Measurements from ENCODE around the gene BDP1. TPM values are rescaled to one million over a fixed set of nuclear protein-coding genes. Genes with fewer than 3 reads are reported as not detected.

Gene BDP1
- total RNA-seq, 2 donors from 2014 or later: 26.7 to 31.9 TPM

DNA sequence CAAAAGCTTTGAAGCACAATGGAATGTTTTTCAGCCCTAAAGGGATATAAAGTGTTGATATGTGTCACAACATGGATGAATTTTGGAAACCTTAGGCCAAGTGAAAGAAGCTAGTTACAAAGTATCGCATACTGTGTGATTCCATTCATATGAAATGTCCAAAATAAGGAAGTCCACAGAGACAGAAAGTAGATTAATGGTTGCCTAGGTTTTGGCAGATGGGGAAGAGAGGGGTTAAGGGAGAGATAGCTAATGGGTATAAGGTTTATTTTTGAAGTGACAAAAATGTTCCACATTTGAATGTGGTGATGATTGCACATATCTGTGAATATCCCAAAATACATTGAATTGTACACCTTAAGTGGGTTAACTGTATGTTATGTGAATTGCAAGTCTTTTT, 74.2 kb downstream of the BDP1 start:
- 96 to 100% methylated on average over 1 of the region's 1 CpG for WGBS, 2 experiments (ENCODE audit: insufficient coverage in 1 of 2, insufficient read length in 1 of 2)
- no peaks in the 10 kb centered on the region for H3K4me1 Mint-ChIP-seq

DNA sequence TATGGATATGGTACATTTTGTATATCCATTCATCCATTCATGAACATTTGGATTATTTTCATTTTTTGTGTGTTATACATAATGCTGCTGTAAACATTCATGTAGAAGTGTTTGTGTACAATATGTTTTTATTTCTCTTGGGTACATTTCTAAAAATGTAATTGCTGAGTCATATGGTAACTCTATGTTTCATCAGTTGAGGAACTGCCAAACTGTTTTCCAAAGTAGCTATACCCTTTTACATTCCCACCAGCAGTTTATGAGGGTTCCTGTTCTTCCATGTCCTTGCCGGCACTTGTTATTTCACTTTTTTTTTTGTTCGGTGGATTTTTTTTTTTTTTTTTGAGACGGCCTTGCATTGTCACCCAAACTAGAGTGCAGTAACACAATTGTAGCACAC, 77.7 kb downstream of the BDP1 start:
- Mint-ChIP-seq H3K36me3 (ENCODE audit: low read depth) (peaks cover 49% of the 10 kb centered on the region), H3K4me1 (peaks cover 9% of the 10 kb centered on the region), H3K27ac (peak overlapping the region; percentile 26), H3K27me3 (ENCODE audit: insufficient read depth) (no peaks in the 10 kb centered on the region), H3K9me3 (no peaks in the 10 kb centered on the region), H3K4me3 (no peak overlapping the region)
- WGBS, 2 experiments (ENCODE audit: insufficient coverage in 1 of 2, insufficient read length in 1 of 2): 92 to 100% methylated on average over 2 to 3 of the region's 3 CpGs
- Histone ChIP-seq H3K9me3 (ENCODE audit: control insufficient read depth, low read length) (no peaks in the 10 kb centered on the region), H3K9ac (ENCODE audit: extremely low read depth, low read length, poor library complexity, severe bottlenecking) (no peak overlapping the region), H3K36me3 (ENCODE audit: control insufficient read depth, insufficient read depth, low read length) (peaks cover 60% of the 10 kb centered on the region), H3K4me1 (ENCODE audit: control insufficient read depth, insufficient read depth, low read length) (no peaks in the 10 kb centered on the region), H3K27ac (ENCODE audit: low read depth, low read length) (no peak overlapping the region), H3K4me3 (ENCODE audit: low read length) (no peak overlapping the region), H3K27me3 (ENCODE audit: control insufficient read depth, insufficient read depth, low read length, poor library complexity, severe bottlenecking) (no peaks in the 10 kb centered on the region)
- DNase-seq: no peak
- TF ChIP-seq, protein P1, sequence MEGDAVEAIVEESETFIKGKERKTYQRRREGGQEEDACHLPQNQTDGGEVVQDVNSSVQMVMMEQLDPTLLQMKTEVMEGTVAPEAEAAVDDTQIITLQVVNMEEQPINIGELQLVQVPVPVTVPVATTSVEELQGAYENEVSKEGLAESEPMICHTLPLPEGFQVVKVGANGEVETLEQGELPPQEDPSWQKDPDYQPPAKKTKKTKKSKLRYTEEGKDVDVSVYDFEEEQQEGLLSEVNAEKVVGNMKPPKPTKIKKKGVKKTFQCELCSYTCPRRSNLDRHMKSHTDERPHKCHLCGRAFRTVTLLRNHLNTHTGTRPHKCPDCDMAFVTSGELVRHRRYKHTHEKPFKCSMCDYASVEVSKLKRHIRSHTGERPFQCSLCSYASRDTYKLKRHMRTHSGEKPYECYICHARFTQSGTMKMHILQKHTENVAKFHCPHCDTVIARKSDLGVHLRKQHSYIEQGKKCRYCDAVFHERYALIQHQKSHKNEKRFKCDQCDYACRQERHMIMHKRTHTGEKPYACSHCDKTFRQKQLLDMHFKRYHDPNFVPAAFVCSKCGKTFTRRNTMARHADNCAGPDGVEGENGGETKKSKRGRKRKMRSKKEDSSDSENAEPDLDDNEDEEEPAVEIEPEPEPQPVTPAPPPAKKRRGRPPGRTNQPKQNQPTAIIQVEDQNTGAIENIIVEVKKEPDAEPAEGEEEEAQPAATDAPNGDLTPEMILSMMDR (conservative IDR thresholded peaks at IDR 0.05): no peak

More for the DNA sequence above, 74.2 kb downstream of the BDP1 start:
- no peak overlapping the region for H3K4me3 ChIP-seq (ENCODE audit: low read length)
- H3K27ac Mint-ChIP-seq: no peak overlapping the region
- DNase-seq: no peak
- H3K36me3 Mint-ChIP-seq (ENCODE audit: low read depth): peaks cover 57% of the 10 kb centered on the region
- H3K4me3 Mint-ChIP-seq: no peak overlapping the region
- no peaks in the 10 kb centered on the region for H3K9me3 ChIP-seq (ENCODE audit: control insufficient read depth, low read length)
- H3K9me3 Mint-ChIP-seq: no peaks in the 10 kb centered on the region
- H3K9ac ChIP-seq (ENCODE audit: extremely low read depth, low read length, poor library complexity, severe bottlenecking): no peak overlapping the region
- TF ChIP-seq, protein P1 (conservative IDR thresholded peaks at IDR 0.05): no peak
- H3K36me3 ChIP-seq (ENCODE audit: control insufficient read depth, insufficient read depth, low read length): peaks cover 62% of the 10 kb centered on the region
- H3K27me3 ChIP-seq (ENCODE audit: control insufficient read depth, insufficient read depth, low read length, poor library complexity, severe bottlenecking): no peaks in the 10 kb centered on the region
- no peak overlapping the region for H3K27ac ChIP-seq (ENCODE audit: low read depth, low read length)
- H3K27me3 Mint-ChIP-seq (ENCODE audit: insufficient read depth): no peaks in the 10 kb centered on the region
- H3K4me1 ChIP-seq (ENCODE audit: control insufficient read depth, insufficient read depth, low read length): no peaks in the 10 kb centered on the region

DNA sequence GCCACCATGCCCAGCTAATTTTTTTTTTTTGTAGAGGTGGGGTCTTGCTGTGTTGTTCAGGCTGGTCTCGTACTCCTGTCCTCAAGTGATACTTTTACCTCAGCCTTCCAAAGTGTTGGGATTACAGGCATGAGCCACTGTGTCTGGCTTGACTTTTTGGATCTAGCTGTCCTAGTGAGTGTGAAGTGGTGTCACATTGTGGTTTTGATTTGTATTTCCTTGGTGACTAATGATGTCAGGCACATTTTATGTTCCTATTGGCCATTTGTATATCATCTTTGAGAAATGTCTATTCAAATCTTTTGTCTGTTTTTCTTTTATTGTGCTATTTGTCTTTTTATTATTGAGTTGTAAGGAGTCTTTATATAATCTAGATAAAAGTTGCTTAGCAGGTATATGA, 78.2 kb downstream of the BDP1 start:
- Mint-ChIP-seq H3K4me1 (peaks cover 13% of the 10 kb centered on the region), H3K27ac (no peak overlapping the region), H3K4me3 (no peak overlapping the region), H3K27me3 (ENCODE audit: insufficient read depth) (no peaks in the 10 kb centered on the region), H3K9me3 (no peaks in the 10 kb centered on the region), H3K36me3 (ENCODE audit: low read depth) (peaks cover 45% of the 10 kb centered on the region)
- DNase-seq: no peak
- peaks cover 59% of the 10 kb centered on the region for H3K36me3 ChIP-seq (ENCODE audit: control insufficient read depth, insufficient read depth, low read length)
- no peaks in the 10 kb centered on the region for H3K9me3 ChIP-seq (ENCODE audit: control insufficient read depth, low read length)
- H3K9ac ChIP-seq (ENCODE audit: extremely low read depth, low read length, poor library complexity, severe bottlenecking): no peak overlapping the region
- TF ChIP-seq, protein P1 (conservative IDR thresholded peaks at IDR 0.05): no peak
- H3K4me3 ChIP-seq (ENCODE audit: low read length): no peak overlapping the region
- H3K27me3 ChIP-seq (ENCODE audit: control insufficient read depth, insufficient read depth, low read length, poor library complexity, severe bottlenecking): no peaks in the 10 kb centered on the region
- H3K27ac ChIP-seq (ENCODE audit: low read depth, low read length): no peak overlapping the region
- WGBS, 2 experiments (ENCODE audit: insufficient coverage in 1 of 2, insufficient read length in 1 of 2): 91% methylated on average over 1 of the region's 1 CpG; no CpG with 5 or more reads in 1 of the 2 experiments
- no peaks in the 10 kb centered on the region for H3K4me1 ChIP-seq (ENCODE audit: control insufficient read depth, insufficient read depth, low read length)
